Measurements from ENCODE around the gene ACSM6. TPM values are rescaled to one million over a fixed set of nuclear protein-coding genes. Genes with fewer than 3 reads are reported as not detected.

ACSM6 gene
- total RNA-seq, 4 donors from 2014 or later = 1.1 to 5.5 (median 3.0) TPM

- TF ChIP-seq EP300 (IDR thresholded peaks at IDR 0.05) = no peak
- TF ChIP-seq POLR2A (IDR thresholded peaks at IDR 0.05) = no peak
- TF ChIP-seq CTCF (IDR thresholded peaks at IDR 0.05) = no peak
- TF ChIP-seq POLR2AphosphoS5 (IDR thresholded peaks at IDR 0.05) = no peak
- Histone ChIP-seq H3K4me3 (no peak overlapping the region), H3K27me3 (no peaks in the 10 kb centered on the region), H3K4me1 (peaks cover 11% of the 10 kb centered on the region), H3K27ac (no peak overlapping the region), H3K9me3 (no peaks in the 10 kb centered on the region), H3K36me3 (no peaks in the 10 kb centered on the region)
- no peak for DNase-seq (ENCODE audit: low spot score in 2 of 2)
- WGBS = 42% methylated on average over 2 of the region's 2 CpGs
These were observed 12.3 kb upstream of the ACSM6 start for GRCh38 chr10:95181726-95182125.

- peaks cover 11% of the 10 kb centered on the region for H3K4me1 ChIP-seq
- DNase-seq (ENCODE audit: low spot score in 2 of 2) = peak in 1 of 2 donors; percentile 82
- peak; percentile 45 to 95 for TF ChIP-seq CTCF (IDR thresholded peaks at IDR 0.05)
- TF ChIP-seq POLR2AphosphoS5 (IDR thresholded peaks at IDR 0.05) = peak in 1 of 3 donors; percentile 21
- no peak for TF ChIP-seq EP300 (IDR thresholded peaks at IDR 0.05)
- 10% methylated on average over 33 of the region's 85 CpGs for WGBS
- peak overlapping the region; percentile 64 for H3K27ac ChIP-seq
- H3K36me3 ChIP-seq = no peaks in the 10 kb centered on the region
- H3K9me3 ChIP-seq = no peaks in the 10 kb centered on the region
- peak overlapping the region; percentile 67 for H3K4me3 ChIP-seq
- no peaks in the 10 kb centered on the region for H3K27me3 ChIP-seq
These were observed 10.5 kb upstream of the ACSM6 start for GRCh38 chr10:95183271-95184230.

GRCh38 chr10:95187617-95188016, 6.4 kb upstream of the ACSM6 start:
- DNase-seq (ENCODE audit: low spot score in 2 of 2) = no peak
- no peaks in the 10 kb centered on the region for H3K9me3 ChIP-seq
- H3K4me1 ChIP-seq = peaks cover 11% of the 10 kb centered on the region
- TF ChIP-seq POLR2AphosphoS5 (IDR thresholded peaks at IDR 0.05) (no peak), POLR2A (IDR thresholded peaks at IDR 0.05) (no peak), EP300 (IDR thresholded peaks at IDR 0.05) (no peak), CTCF (IDR thresholded peaks at IDR 0.05) (no peak)
- H3K27me3 ChIP-seq = no peaks in the 10 kb centered on the region
- H3K4me3 ChIP-seq = no peak overlapping the region
- H3K36me3 ChIP-seq = no peaks in the 10 kb centered on the region
- 87% methylated on average over 3 of the region's 3 CpGs for WGBS
- no peak overlapping the region for H3K27ac ChIP-seq

GRCh38 chr10:95188593-95188992, 5.4 kb upstream of the ACSM6 start:
- DNase-seq (ENCODE audit: low spot score in 2 of 2) = no peak
- H3K9me3 ChIP-seq = no peaks in the 10 kb centered on the region
- TF ChIP-seq POLR2A (IDR thresholded peaks at IDR 0.05) (no peak), POLR2AphosphoS5 (IDR thresholded peaks at IDR 0.05) (no peak), EP300 (IDR thresholded peaks at IDR 0.05) (no peak), CTCF (IDR thresholded peaks at IDR 0.05) (no peak)
- no peak overlapping the region for H3K27ac ChIP-seq
- H3K36me3 ChIP-seq = no peaks in the 10 kb centered on the region
- H3K4me1 ChIP-seq = peaks cover 5% of the 10 kb centered on the region
- H3K27me3 ChIP-seq = no peaks in the 10 kb centered on the region
- no peak overlapping the region for H3K4me3 ChIP-seq

- Histone ChIP-seq H3K36me3 (no peaks in the 10 kb centered on the region), H3K9me3 (no peaks in the 10 kb centered on the region), H3K27ac (no peak overlapping the region), H3K4me1 (no peaks in the 10 kb centered on the region), H3K27me3 (no peaks in the 10 kb centered on the region), H3K4me3 (no peak overlapping the region)
- no peak for TF ChIP-seq EP300 (IDR thresholded peaks at IDR 0.05)
- no peak for TF ChIP-seq POLR2A (IDR thresholded peaks at IDR 0.05)
- no peak for TF ChIP-seq CTCF (IDR thresholded peaks at IDR 0.05)
- no peak for TF ChIP-seq POLR2AphosphoS5 (IDR thresholded peaks at IDR 0.05)
- WGBS = 41% methylated on average over 3 of the region's 3 CpGs
- DNase-seq (ENCODE audit: low spot score in 2 of 2) = no peak
These were observed 2.0 kb downstream of the ACSM6 start for GRCh38 chr10:95196046-95196445.
